Fibroblast of villous mesenchyme (primary cell): ENCODE results near the gene NDUFB3. TPM values are rescaled to one million over a fixed set of nuclear protein-coding genes. Genes with fewer than 3 reads are reported as not detected.
"Not testable (repeated sequence)": the region's sequence is repeated elsewhere in the genome, so short reads cannot be mapped to it uniquely, and the experiment has no call there.

Source experiments
- DNase-seq: peaks from one replicate; pipeline ENCODE4 v3.0.0-alpha.2; 2010; ENCODE audit warnings: low read depth
- H3K4me3 ChIP-seq: 2 replicates; pipeline ENCODE4 v1.5.1; 2011; ENCODE audit warnings: low read depth, mild to moderate bottlenecking, low read length
- total RNA-seq: library from RNA; depleted of rRNA; stranded (reverse); fragments of >200 nt; gene quantifications from 2 replicates; pipeline ENCODE4 v1.2.3, GENCODE V29; 2012
- TF ChIP-seq, protein P1 (sequence below): IDR thresholded peaks from 2 replicates; pipeline ENCODE4 v1.5.1; 2012; ENCODE audit warnings: low read depth, mild to moderate bottlenecking, low read length; ENCODE audit not compliant: insufficient read depth

NDUFB3 gene
- total RNA-seq, 1 donor = 54.0 TPM

- DNase-seq = no peak
- TF ChIP-seq, protein P1, sequence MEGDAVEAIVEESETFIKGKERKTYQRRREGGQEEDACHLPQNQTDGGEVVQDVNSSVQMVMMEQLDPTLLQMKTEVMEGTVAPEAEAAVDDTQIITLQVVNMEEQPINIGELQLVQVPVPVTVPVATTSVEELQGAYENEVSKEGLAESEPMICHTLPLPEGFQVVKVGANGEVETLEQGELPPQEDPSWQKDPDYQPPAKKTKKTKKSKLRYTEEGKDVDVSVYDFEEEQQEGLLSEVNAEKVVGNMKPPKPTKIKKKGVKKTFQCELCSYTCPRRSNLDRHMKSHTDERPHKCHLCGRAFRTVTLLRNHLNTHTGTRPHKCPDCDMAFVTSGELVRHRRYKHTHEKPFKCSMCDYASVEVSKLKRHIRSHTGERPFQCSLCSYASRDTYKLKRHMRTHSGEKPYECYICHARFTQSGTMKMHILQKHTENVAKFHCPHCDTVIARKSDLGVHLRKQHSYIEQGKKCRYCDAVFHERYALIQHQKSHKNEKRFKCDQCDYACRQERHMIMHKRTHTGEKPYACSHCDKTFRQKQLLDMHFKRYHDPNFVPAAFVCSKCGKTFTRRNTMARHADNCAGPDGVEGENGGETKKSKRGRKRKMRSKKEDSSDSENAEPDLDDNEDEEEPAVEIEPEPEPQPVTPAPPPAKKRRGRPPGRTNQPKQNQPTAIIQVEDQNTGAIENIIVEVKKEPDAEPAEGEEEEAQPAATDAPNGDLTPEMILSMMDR = no peak
- no peak overlapping the region for H3K4me3 ChIP-seq
Measured at GRCh38 chr2:201049455-201049854, 22.3 kb upstream of the NDUFB3 start.

- DNase-seq = peak; percentile 74
- no peak overlapping the region for H3K4me3 ChIP-seq
- TF ChIP-seq, protein P1 = no peak
Measured at GRCh38 chr2:201057087-201057521, 14.7 kb upstream of the NDUFB3 start.

DNA sequence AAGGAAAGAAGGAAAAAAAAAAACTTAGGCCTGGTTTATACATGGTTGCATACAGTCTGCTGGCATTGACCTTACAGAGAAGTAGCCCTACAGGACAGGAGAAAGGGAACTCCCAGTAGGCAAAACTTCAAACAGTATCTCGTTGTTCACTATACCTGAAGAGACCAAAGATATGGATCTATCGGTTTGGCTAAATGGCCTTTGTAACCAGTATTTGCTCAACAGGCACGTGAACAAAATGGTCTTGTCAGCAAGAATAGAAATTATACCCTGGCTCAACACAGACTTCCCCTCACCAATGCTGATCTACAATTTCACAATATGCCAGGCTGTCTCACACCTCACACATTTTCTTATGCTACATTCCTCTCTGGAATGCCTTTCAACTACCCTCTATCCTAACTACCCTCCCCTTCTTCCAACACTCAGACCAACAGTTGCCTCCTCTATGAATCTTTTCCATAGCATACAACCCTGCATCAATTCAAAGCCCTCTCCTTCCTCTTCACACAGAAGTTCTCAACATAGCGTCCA is 14.0 kb upstream of the NDUFB3 start:
- H3K4me3 ChIP-seq = no peak overlapping the region
- TF ChIP-seq, protein P1 = no peak
- DNase-seq = no peak

DNA sequence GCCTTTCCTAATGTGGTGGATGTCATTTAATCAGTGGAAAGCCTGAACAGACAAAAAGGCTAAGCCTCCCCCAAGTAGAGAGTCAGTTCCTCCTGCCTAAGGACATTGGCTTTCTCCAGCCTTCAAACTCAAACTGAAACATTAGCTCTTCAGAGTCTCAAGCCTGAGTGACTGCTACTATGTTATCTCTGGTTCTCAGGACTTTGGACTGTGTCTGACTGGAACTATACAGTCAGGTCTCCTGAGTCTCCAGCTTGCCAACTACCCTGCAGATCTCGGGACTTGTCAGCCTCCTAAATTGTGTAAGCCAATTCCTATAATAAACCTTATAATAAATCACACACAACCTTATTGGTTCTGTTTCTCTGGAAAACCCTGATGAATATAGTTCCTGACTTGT is 12.9 kb upstream of the NDUFB3 start:
- H3K4me3 ChIP-seq = no peak overlapping the region
- no peak for DNase-seq
- TF ChIP-seq, protein P1 = no peak

GRCh38 chr2:201059961-201060755 is 11.6 kb upstream of the NDUFB3 start:
- TF ChIP-seq, protein P1 = no peak
- DNase-seq = no peak
- H3K4me3 ChIP-seq = no peak overlapping the region

DNA sequence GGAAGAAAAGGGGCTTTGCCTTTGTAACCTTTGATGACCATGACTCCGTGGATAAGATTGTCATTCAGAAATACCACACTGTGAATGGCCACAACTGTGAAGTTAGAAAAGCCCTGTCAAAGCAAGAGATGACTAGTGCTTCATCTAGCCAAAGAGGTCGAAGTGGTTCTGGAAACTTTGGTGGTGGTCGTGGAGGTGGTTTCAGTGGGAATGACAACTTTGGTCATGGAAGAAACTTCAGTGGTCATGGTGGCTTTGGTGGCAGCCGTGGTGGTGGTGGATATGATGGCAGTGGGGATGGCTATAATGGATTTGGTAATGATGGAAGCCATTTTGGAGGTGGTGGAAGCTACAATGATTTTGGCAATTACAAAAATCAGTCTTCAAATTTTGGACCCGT is 8.3 kb upstream of the NDUFB3 start:
- H3K4me3 ChIP-seq, DNase-seq: not testable (repeated sequence)

DNA sequence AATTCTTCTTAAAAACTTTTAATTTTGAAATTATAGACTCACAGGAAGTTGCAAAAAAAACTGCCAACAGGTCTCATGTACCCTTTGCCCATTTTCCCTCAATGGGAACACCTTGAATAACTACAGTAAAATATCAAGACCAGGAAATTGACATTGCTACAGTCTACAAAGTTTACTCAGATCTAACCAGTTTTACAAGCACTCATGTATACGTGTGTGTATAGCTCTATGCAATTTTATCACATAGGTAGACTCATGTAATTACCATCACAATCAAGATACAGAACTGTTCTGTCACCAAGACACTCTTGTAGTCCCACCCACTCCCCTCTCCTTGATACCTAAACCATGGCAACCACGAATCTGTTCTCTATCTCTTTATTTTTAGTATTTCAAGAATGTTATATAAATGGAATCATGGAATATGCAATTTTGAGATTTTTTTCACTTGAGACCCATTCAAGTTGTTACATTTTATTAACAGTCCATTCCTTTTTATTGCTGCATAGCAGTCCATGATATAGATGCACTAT is 6.9 kb upstream of the NDUFB3 start:
- no peak overlapping the region for H3K4me3 ChIP-seq
- TF ChIP-seq, protein P1 = no peak
- DNase-seq = no peak
